Esophagus (tissue), 2 donors: ENCODE measurements around the gene DUSP1. TPM values are rescaled to one million over a fixed set of nuclear protein-coding genes. Genes with fewer than 3 reads are reported as not detected.

Experiments used
- H3K27ac ChIP-seq, 2 donors: one replicate each; pipeline ENCODE4 v1.5.1; 2013; ENCODE audit warnings: low read depth in 2 of 2, mild to moderate bottlenecking in 2 of 2, inconsistent platforms in 1 of 2, low read length in 1 of 2, moderate library complexity in 1 of 2
- H3K27me3 ChIP-seq, 2 donors: one replicate each; pipeline ENCODE4 v1.6.1; 2013; ENCODE audit warnings: low read length in 2 of 2, control low read depth in 1 of 2, mild to moderate bottlenecking in 1 of 2; ENCODE audit not compliant: insufficient read depth in 2 of 2, control insufficient read depth in 1 of 2
- H3K36me3 ChIP-seq, 2 donors: one replicate each; pipeline ENCODE4 v1.6.1; 2013; ENCODE audit warnings: low read length in 1 of 2; ENCODE audit not compliant: control insufficient read depth in 2 of 2, insufficient read depth in 2 of 2
- H3K4me1 ChIP-seq, 2 donors: one replicate each; pipeline ENCODE4 v1.6.1; 2013; ENCODE audit warnings: low read length in 1 of 2; ENCODE audit not compliant: control insufficient read depth in 2 of 2, insufficient read depth in 2 of 2
- H3K4me3 ChIP-seq, 2 donors: one replicate each; pipeline ENCODE4 v1.5.1; 2013; ENCODE audit warnings: low read length in 2 of 2, mild to moderate bottlenecking in 2 of 2, low read depth in 1 of 2, moderate library complexity in 1 of 2
- H3K9me3 ChIP-seq, 2 donors: one replicate each; pipeline ENCODE4 v1.6.1; 2013; ENCODE audit warnings: mild to moderate bottlenecking in 2 of 2, low read depth in 1 of 2, low read length in 1 of 2, moderate library complexity in 1 of 2; ENCODE audit not compliant: control insufficient read depth in 2 of 2, insufficient read depth in 1 of 2
- WGBS, 2 donors: extraction: QIAGEN DNeasy Blood & Tissue Kit; methylation state at CpG; one replicate each; pipeline ENCODE4 v1.1.7; 2013; 5-methylcytosine and 5-hydroxymethylcytosine counted together
- polyA plus RNA-seq, 2 donors: library from polyadenylated mRNA; stranded (reverse); fragments of 200-250 nt; gene quantifications; one replicate each; pipeline ENCODE4 v1.2.3, GENCODE V29; 2013
- donor health status: healthy with polysubstance abuse.
- donor health status: Bipolar disorder and iron deficiency.

DUSP1 gene
- polyA plus RNA-seq, 2 donors, result 90.4 to 129 TPM

GRCh38 chr5:172772112-172772906, 1.3 kb upstream of the DUSP1 start:
- Histone ChIP-seq H3K4me3 (peak overlapping the region; percentile 57 to 79), H3K27me3 (no peaks in the 10 kb centered on the region), H3K27ac (peak overlapping the region; percentile 99), H3K36me3 (peaks cover 6 to 17% of the 10 kb centered on the region in 2 donors), H3K9me3 (no peaks in the 10 kb centered on the region), H3K4me1 (peaks cover 2 to 9% of the 10 kb centered on the region in 2 donors)
- 5 to 6% methylated on average over 50 of the region's 50 CpGs for WGBS, 2 donors

GRCh38 chr5:172771439-172772111, 580 bp upstream of the DUSP1 start:
- peak overlapping the region; percentile 99 for H3K27ac ChIP-seq
- 0 to 1% methylated on average over 32 to 40 of the region's 40 CpGs for WGBS, 2 donors

GRCh38 chr5:172770374-172770674, 671 bp downstream of the DUSP1 start:
- 0% methylated on average over 29 of the region's 29 CpGs for WGBS, 2 donors
- Histone ChIP-seq H3K27ac (peak overlapping the region; percentile 99), H3K4me3 (peak overlapping the region; percentile 79 to 94), H3K27me3 (no peaks in the 10 kb centered on the region), H3K9me3 (no peaks in the 10 kb centered on the region), H3K36me3 (peaks cover 6 to 17% of the 10 kb centered on the region in 2 donors), H3K4me1 (peaks cover 2 to 6% of the 10 kb centered on the region in 2 donors)

More at GRCh38 chr5:172771439-172772111, 580 bp upstream of the DUSP1 start:
- Histone ChIP-seq H3K36me3 (peaks cover 6 to 17% of the 10 kb centered on the region in 2 donors), H3K4me3 (peak overlapping the region; percentile 57 to 79), H3K27me3 (no peaks in the 10 kb centered on the region), H3K9me3 (no peaks in the 10 kb centered on the region), H3K4me1 (peaks cover 2 to 9% of the 10 kb centered on the region in 2 donors)

- H3K27ac ChIP-seq, result peak overlapping the region; percentile 99
- no peaks in the 10 kb centered on the region for H3K27me3 ChIP-seq
- peaks cover 6 to 17% of the 10 kb centered on the region in 2 donors for H3K36me3 ChIP-seq
- H3K4me1 ChIP-seq, result peaks cover 2 to 7% of the 10 kb centered on the region in 2 donors
- 9 to 16% methylated on average over 21 of the region's 21 CpGs for WGBS, 2 donors
- no peaks in the 10 kb centered on the region for H3K9me3 ChIP-seq
- H3K4me3 ChIP-seq, result peak overlapping the region; percentile 79 to 94
Measured at GRCh38 chr5:172769616-172770373, 1.2 kb downstream of the DUSP1 start.

GRCh38 chr5:172769342-172769615, 1.7 kb downstream of the DUSP1 start:
- H3K36me3 ChIP-seq, result peaks cover 6 to 17% of the 10 kb centered on the region in 2 donors
- 38 to 45% methylated on average over 2 of the region's 2 CpGs for WGBS, 2 donors
- peak overlapping the region; percentile 79 to 94 for H3K4me3 ChIP-seq
- peaks cover 2 to 7% of the 10 kb centered on the region in 2 donors for H3K4me1 ChIP-seq
- no peaks in the 10 kb centered on the region for H3K27me3 ChIP-seq
- H3K27ac ChIP-seq, result peak overlapping the region; percentile 99
- H3K9me3 ChIP-seq, result no peaks in the 10 kb centered on the region

GRCh38 chr5:172768573-172769341, 2.2 kb downstream of the DUSP1 start:
- Histone ChIP-seq H3K36me3 (peaks cover 6 to 17% of the 10 kb centered on the region in 2 donors), H3K9me3 (no peaks in the 10 kb centered on the region), H3K4me1 (peaks cover 2 to 7% of the 10 kb centered on the region in 2 donors), H3K27me3 (no peaks in the 10 kb centered on the region), H3K4me3 (peak overlapping the region; percentile 79 to 94), H3K27ac (peak overlapping the region; percentile 99)
- WGBS, 2 donors, result 35 to 57% methylated on average over 20 of the region's 20 CpGs

- Histone ChIP-seq H3K4me1 (peaks cover 2 to 5% of the 10 kb centered on the region in 2 donors), H3K36me3 (peaks cover 6 to 17% of the 10 kb centered on the region in 2 donors), H3K27me3 (no peaks in the 10 kb centered on the region), H3K4me3 (peak overlapping the region; percentile 79 to 94), H3K27ac (peak overlapping the region; percentile 99), H3K9me3 (no peaks in the 10 kb centered on the region)
- WGBS, 2 donors, result 36 to 60% methylated on average over 5 of the region's 5 CpGs
Measured at GRCh38 chr5:172768098-172768572, 2.9 kb downstream of the DUSP1 start.

GRCh38 chr5:172766287-172767108, 4.5 kb downstream of the DUSP1 start:
- H3K4me3 ChIP-seq, result peak overlapping the region in 1 of 2 donors; percentile 79
- H3K9me3 ChIP-seq, result no peaks in the 10 kb centered on the region
- 17 to 21% methylated on average over 17 of the region's 17 CpGs for WGBS, 2 donors
- peak overlapping the region; percentile 93 to 99 for H3K27ac ChIP-seq
- H3K4me1 ChIP-seq, result peaks cover 0 to 5% of the 10 kb centered on the region in 2 donors
- H3K27me3 ChIP-seq, result no peaks in the 10 kb centered on the region
- H3K36me3 ChIP-seq, result peaks cover 6 to 17% of the 10 kb centered on the region in 2 donors
